ENCODE measurements around the gene MUC5AC.
"Not testable (repeated sequence)": the region's sequence is repeated elsewhere in the genome, so short reads cannot be mapped to it uniquely, and the experiment has no call there.

DNA sequence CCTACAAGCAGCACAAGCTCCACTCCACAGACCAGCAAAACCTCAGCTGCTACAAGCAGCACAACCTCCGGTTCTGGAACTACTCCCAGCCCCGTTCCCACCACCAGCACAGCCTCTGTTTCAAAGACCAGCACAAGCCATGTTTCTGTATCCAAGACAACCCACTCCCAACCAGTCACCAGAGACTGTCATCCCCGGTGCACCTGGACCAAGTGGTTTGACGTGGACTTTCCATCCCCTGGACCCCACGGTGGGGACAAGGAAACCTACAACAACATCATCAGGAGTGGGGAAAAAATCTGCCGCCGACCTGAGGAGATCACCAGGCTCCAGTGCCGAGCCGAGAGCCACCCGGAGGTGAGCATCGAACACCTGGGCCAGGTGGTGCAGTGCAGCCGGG lies 32.1 kb downstream of the MUC5AC start:
- TF ChIP-seq, protein P1, sequence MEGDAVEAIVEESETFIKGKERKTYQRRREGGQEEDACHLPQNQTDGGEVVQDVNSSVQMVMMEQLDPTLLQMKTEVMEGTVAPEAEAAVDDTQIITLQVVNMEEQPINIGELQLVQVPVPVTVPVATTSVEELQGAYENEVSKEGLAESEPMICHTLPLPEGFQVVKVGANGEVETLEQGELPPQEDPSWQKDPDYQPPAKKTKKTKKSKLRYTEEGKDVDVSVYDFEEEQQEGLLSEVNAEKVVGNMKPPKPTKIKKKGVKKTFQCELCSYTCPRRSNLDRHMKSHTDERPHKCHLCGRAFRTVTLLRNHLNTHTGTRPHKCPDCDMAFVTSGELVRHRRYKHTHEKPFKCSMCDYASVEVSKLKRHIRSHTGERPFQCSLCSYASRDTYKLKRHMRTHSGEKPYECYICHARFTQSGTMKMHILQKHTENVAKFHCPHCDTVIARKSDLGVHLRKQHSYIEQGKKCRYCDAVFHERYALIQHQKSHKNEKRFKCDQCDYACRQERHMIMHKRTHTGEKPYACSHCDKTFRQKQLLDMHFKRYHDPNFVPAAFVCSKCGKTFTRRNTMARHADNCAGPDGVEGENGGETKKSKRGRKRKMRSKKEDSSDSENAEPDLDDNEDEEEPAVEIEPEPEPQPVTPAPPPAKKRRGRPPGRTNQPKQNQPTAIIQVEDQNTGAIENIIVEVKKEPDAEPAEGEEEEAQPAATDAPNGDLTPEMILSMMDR (IDR thresholded peaks at IDR 0.05): not testable (repeated sequence)
- not testable (repeated sequence) for TF ChIP-seq POLR2A (IDR thresholded peaks at IDR 0.05)

Measured in adrenal gland (tissue), 5 donors.